HepG2 (cell line): Measurements from ENCODE around the gene NLRP12. TPM values are rescaled to one million over a fixed set of nuclear protein-coding genes. Genes with fewer than 3 reads are reported as not detected.

Experiments
- CHD4 ChIP-seq: fragments of 200-600 bp; sonication (generic); IDR thresholded peaks from 2 replicates; pipeline ENCODE4 v1.7.0; 2017; ENCODE audit warnings: mild to moderate bottlenecking, low read length, borderline replicate concordance
- CTCF ChIP-seq: sonication (generic); formaldehyde crosslinking; IDR thresholded peaks from 2 replicates; pipeline ENCODE4 v1.5.0; 2020; ENCODE audit warnings: mild to moderate bottlenecking, missing genetic modification reagents, moderate library complexity
- FOXP4 ChIP-seq: sonication (generic); formaldehyde crosslinking; IDR thresholded peaks from 2 replicates; pipeline ENCODE4 v1.4.0; 2020; ENCODE audit warnings: missing genetic modification reagents
- GABPB1 ChIP-seq: IDR thresholded peaks from 2 replicates; pipeline ENCODE4 v1.6.1; 2016; ENCODE audit warnings: mild to moderate bottlenecking, missing genetic modification reagents, moderate library complexity, missing compliant biosample characterization
- GPN1 ChIP-seq: sonication (generic); formaldehyde crosslinking; IDR thresholded peaks from 2 replicates; pipeline ENCODE4 v1.5.1; 2020; ENCODE audit warnings: missing genetic modification reagents, borderline replicate concordance
- PRDM15 ChIP-seq: sonication (generic); formaldehyde crosslinking; IDR thresholded peaks from 2 replicates; pipeline ENCODE4 v1.4.0; 2020; ENCODE audit warnings: missing genetic modification reagents
- SMYD3 ChIP-seq: sonication (generic); formaldehyde crosslinking; IDR thresholded peaks from 2 replicates; pipeline ENCODE4 v1.8.1; 2023; ENCODE audit warnings: mild to moderate bottlenecking, missing genetic modification reagents
- SOX5 ChIP-seq: IDR thresholded peaks from 2 replicates; pipeline ENCODE4 v1.6.1; 2016; ENCODE audit warnings: borderline replicate concordance
- SPEN ChIP-seq: sonication (generic); formaldehyde crosslinking; IDR thresholded peaks from 2 replicates; pipeline ENCODE4 v1.5.1; 2020; ENCODE audit warnings: low read depth, mild to moderate bottlenecking, missing genetic modification reagents
- YEATS2 ChIP-seq: sonication (generic); formaldehyde crosslinking; IDR thresholded peaks from 2 replicates; pipeline ENCODE4 v1.4.0; 2020; ENCODE audit warnings: missing genetic modification reagents, borderline replicate concordance
- ZFP37 ChIP-seq: sonication (generic); formaldehyde crosslinking; IDR thresholded peaks from 2 replicates; pipeline ENCODE4 v1.4.0; 2020; ENCODE audit warnings: missing genetic modification reagents, borderline replicate concordance
- ZFY ChIP-seq: sonication (generic); formaldehyde crosslinking; IDR thresholded peaks from 2 replicates; pipeline ENCODE4 v1.4.0; 2020; ENCODE audit warnings: missing genetic modification reagents
- ZNF580 ChIP-seq: IDR thresholded peaks from 2 replicates; pipeline ENCODE4 v1.6.1; 2016; ENCODE audit warnings: low read depth, borderline replicate concordance
- ZNF770 ChIP-seq: sonication (generic); formaldehyde crosslinking; IDR thresholded peaks from 2 replicates; pipeline ENCODE4 v1.5.0; 2020; ENCODE audit warnings: mild to moderate bottlenecking, missing genetic modification reagents
- polyA plus RNA-seq, 8 experiments: library from polyadenylated mRNA; depleted of rRNA in 3 of 8; stranded (reverse) in 7 of 8; unstranded in 1 of 8; fragments of >200 nt; fragmentation: Illumina TruSeq in 4 of 8; extraction: Trizol in 4 of 8; gene quantifications; 2 replicates each; pipeline versions ENCODE4 v1.2.1 to v1.2.3, GENCODE V29; 2011 to 2016; ENCODE audit warnings: low read depth in 4 of 8, missing spikeins in 1 of 8, mixed read lengths in 1 of 8; ENCODE audit not compliant: insufficient read depth in 1 of 8
- total RNA-seq, 5 experiments: library from RNA; depleted of rRNA; stranded (reverse); fragments of >200 nt; fragmentation: Illumina TruSeq; extraction: Trizol; gene quantifications; 2 replicates each; pipeline ENCODE4 v1.2.3, GENCODE V29; 2016; ENCODE audit warnings: low read depth in 1 of 5

Gene NLRP12
- total and polyA plus RNA-seq, 2 of the 13 experiments (the other 11 are each of a cell fraction or from before 2014, with no cell fraction given), result 0.15 to 0.20 TPM

GRCh38 chr19:53792721-53793433, 31.2 kb downstream of the NLRP12 start (continued):
- TF ChIP-seq PRDM15 (CRISPR knock-in tag) (no peak), CHD4 (no peak), FOXP4 (CRISPR knock-in tag) (peak; percentile 38; the same call in 1 of the 2 replicates), YEATS2 (CRISPR knock-in tag) (peak; percentile 54; the same call in 1 of the 2 replicates), SOX5 (CRISPR knock-in tag) (peak; percentile 59; the same call in 1 of the 2 replicates), SPEN (CRISPR knock-in tag) (peak; percentile 56), GPN1 (CRISPR knock-in tag) (no peak), SMYD3 (CRISPR knock-in tag) (no peak), GABPB1 (CRISPR knock-in tag) (peak; percentile 46), ZNF580 (CRISPR knock-in tag) (peak; percentile 60; the same call in 1 of the 2 replicates), CTCF (CRISPR knock-in tag) (peak; percentile 98), ZFY (CRISPR knock-in tag) (peak; percentile 36; the same call in 1 of the 2 replicates), ZFP37 (CRISPR knock-in tag) (0 out of 2 replicates have a peak, but pooled peaks have one; percentile 31), ZNF770 (CRISPR knock-in tag) (peak; percentile 50)
